ENCODE data around the gene AVPR2. TPM values are rescaled to one million over a fixed set of nuclear protein-coding genes. Genes with fewer than 3 reads are reported as not detected.

The AVPR2 gene
- total and polyA plus RNA-seq, 5 experiments from 2014 or later, result not detected

GRCh38 chrX:153953342-153953830 lies 48.9 kb downstream of the AVPR2 start:
- Mint-ChIP-seq H3K9me3 (no peaks in the 10 kb centered on the region), H3K4me3 (no peak overlapping the region), H3K36me3 (peaks cover 0 to 54% (median 2%) of the 10 kb centered on the region in 3 donors), H3K27ac (peak overlapping the region in 7 of 10 donors; percentile 16 to 77 (median 62)), H3K27me3 (no peaks in the 10 kb centered on the region), H3K4me1 (peaks cover 0 to 17% (median 11%) of the 10 kb centered on the region in 4 donors)
- ATAC-seq (peak; percentile 72 to 77), DNase-seq (peak; percentile 61 to 89 (median 76))
- POLR2A ChIA-PET, result interaction anchor here (0.6 to 16.5 kb wide), 2 partner anchors 25 to 112 kb away, joined by 3 to 388 read pairs; partner anchors contain the start of genes ARHGAP4 and NAA10

- no peaks in the 10 kb centered on the region for H3K9me3 Mint-ChIP-seq
- ATAC-seq (no peak), DNase-seq (no peak)
- POLR2A ChIA-PET, result interaction anchor here (0.6 to 16.5 kb wide), 2 partner anchors 25 to 112 kb away, joined by 3 to 388 read pairs; partner anchors contain the start of genes ARHGAP4 and NAA10
- peaks cover 0 to 54% (median 2%) of the 10 kb centered on the region in 3 donors for H3K36me3 Mint-ChIP-seq
- H3K27me3 Mint-ChIP-seq, result no peaks in the 10 kb centered on the region
- no peak overlapping the region for H3K4me3 Mint-ChIP-seq
- peaks cover 0 to 11% (median 5%) of the 10 kb centered on the region in 4 donors for H3K4me1 Mint-ChIP-seq
- peak overlapping the region in 7 of 10 donors; percentile 14 to 83 (median 65) for H3K27ac Mint-ChIP-seq
Observed at GRCh38 chrX:153953892-153954557, 49.6 kb downstream of the AVPR2 start.

- H3K4me1 Mint-ChIP-seq, result peaks cover 0 to 7% (median 1%) of the 10 kb centered on the region in 4 donors
- H3K36me3 Mint-ChIP-seq, result peaks cover 0 to 53% (median 2%) of the 10 kb centered on the region in 3 donors
- no peak overlapping the region for H3K4me3 Mint-ChIP-seq
- no peaks in the 10 kb centered on the region for H3K27me3 Mint-ChIP-seq
- H3K27ac Mint-ChIP-seq, result peak overlapping the region in 5 of 10 donors; percentile 28 to 83 (median 65)
- POLR2A ChIA-PET, result no interaction called here
- no peaks in the 10 kb centered on the region for H3K9me3 Mint-ChIP-seq
- ATAC-seq, result no peak
- DNase-seq, result peak in 1 of 10 donors; percentile 43
Observed at GRCh38 chrX:153954558-153955227, 50.2 kb downstream of the AVPR2 start.

GRCh38 chrX:153955228-153955732 lies 50.8 kb downstream of the AVPR2 start:
- DNase-seq (no peak), ATAC-seq (no peak)
- Mint-ChIP-seq H3K27ac (peak overlapping the region in 1 of 10 donors; percentile 28), H3K36me3 (peaks cover 0 to 54% (median 2%) of the 10 kb centered on the region in 3 donors), H3K27me3 (no peaks in the 10 kb centered on the region), H3K4me3 (no peak overlapping the region), H3K9me3 (no peaks in the 10 kb centered on the region), H3K4me1 (peaks cover 0 to 6% (median 1%) of the 10 kb centered on the region in 4 donors)
- POLR2A ChIA-PET, result no interaction called here

- no peaks in the 10 kb centered on the region for H3K27me3 Mint-ChIP-seq
Observed at GRCh38 chrX:153956044-153956907, 51.8 kb downstream of the AVPR2 start.

More at GRCh38 chrX:153956044-153956907, 51.8 kb downstream of the AVPR2 start:
- DNase-seq (no peak), ATAC-seq (no peak)
- H3K4me3 Mint-ChIP-seq, result no peak overlapping the region
- no peaks in the 10 kb centered on the region for H3K9me3 Mint-ChIP-seq
- POLR2A ChIA-PET, result no interaction called here
- H3K4me1 Mint-ChIP-seq, result peaks cover 0 to 5% (median 1%) of the 10 kb centered on the region in 4 donors
- H3K36me3 Mint-ChIP-seq, result peaks cover 0 to 54% (median under 1%) of the 10 kb centered on the region in 3 donors
- peak overlapping the region in 1 of 10 donors; percentile 49 for H3K27ac Mint-ChIP-seq

Other genes with a start within 250 kb of the AVPR2 start
- gene PNCK, start 230.9 kb upstream of the AVPR2 start, total RNA-seq, result not detected
- not detected for gene PNCK, start 230.9 kb upstream of the AVPR2 start, polyA plus RNA-seq
- under 1 TPM; 0.31 to 0.49 TPM for gene SLC6A8, start 216.7 kb upstream of the AVPR2 start, total RNA-seq
- gene SLC6A8, start 216.7 kb upstream of the AVPR2 start, polyA plus RNA-seq, result under 1 TPM in 2 of 3 donors, not detected in 1; 0.04 to 0.16 TPM
- 100 to 1,000 TPM; 108 to 118 TPM for gene BCAP31, start 180.3 kb upstream of the AVPR2 start, total RNA-seq
- 100 to 1,000 TPM; 298 to 328 (median 319) TPM for gene BCAP31, start 180.3 kb upstream of the AVPR2 start, polyA plus RNA-seq
- gene ABCD1, start 179.8 kb upstream of the AVPR2 start, total RNA-seq, result 1 to 10 TPM; 5.8 to 7.3 TPM
- 1 to 10 TPM; 1.1 to 2.1 (median 2.0) TPM for gene ABCD1, start 179.8 kb upstream of the AVPR2 start, polyA plus RNA-seq
- under 1 TPM; 0.34 to 0.41 TPM for gene PLXNB3, start 140.4 kb upstream of the AVPR2 start, total RNA-seq
- not detected for gene PLXNB3, start 140.4 kb upstream of the AVPR2 start, polyA plus RNA-seq
- not detected for gene SRPK3, start 123.6 kb upstream of the AVPR2 start, total RNA-seq
- gene SRPK3, start 123.6 kb upstream of the AVPR2 start, polyA plus RNA-seq, result not detected
- 10 to 100 TPM; 47.7 to 51.2 TPM for gene IDH3G, start 110.3 kb upstream of the AVPR2 start, total RNA-seq
- 100 to 1,000 TPM in 2 of 3 donors, 10 to 100 TPM in 1; 71.9 to 109 (median 100) TPM for gene IDH3G, start 110.3 kb upstream of the AVPR2 start, polyA plus RNA-seq
- gene SSR4, start 110.0 kb upstream of the AVPR2 start, total RNA-seq, result 100 to 1,000 TPM; 120 to 128 TPM
- 100 to 1,000 TPM; 389 to 522 (median 451) TPM for gene SSR4, start 110.0 kb upstream of the AVPR2 start, polyA plus RNA-seq
- gene PDZD4, start 74.1 kb upstream of the AVPR2 start, total RNA-seq, result under 1 TPM; 0.31 to 0.66 TPM
- gene PDZD4, start 74.1 kb upstream of the AVPR2 start, polyA plus RNA-seq, result 1 to 10 TPM in 1 of 3 donors, under 1 TPM in 1, not detected in 1; 0.41 to 1.5 TPM
- under 1 TPM; 0.16 to 0.23 TPM for gene L1CAM, start 18.5 kb upstream of the AVPR2 start, total RNA-seq
- not detected for gene L1CAM, start 18.5 kb upstream of the AVPR2 start, polyA plus RNA-seq
- 100 to 1,000 TPM; 324 to 353 TPM for gene ARHGAP4, start 21.6 kb downstream of the AVPR2 start, total RNA-seq
- gene ARHGAP4, start 21.6 kb downstream of the AVPR2 start, polyA plus RNA-seq, result 100 to 1,000 TPM in 1 of 3 donors, 10 to 100 TPM in 2; 58.9 to 112 (median 96.6) TPM
- gene NAA10, start 30.4 kb downstream of the AVPR2 start, total RNA-seq, result 10 to 100 TPM; 72.1 to 80.8 TPM
- 10 to 100 TPM; 66.8 to 73.3 (median 71.3) TPM for gene NAA10, start 30.4 kb downstream of the AVPR2 start, polyA plus RNA-seq
- gene RENBP, start 40.0 kb downstream of the AVPR2 start, total RNA-seq, result 10 to 100 TPM; 17.8 to 18.2 TPM
- under 1 TPM; 0.49 to 0.96 (median 0.73) TPM for gene RENBP, start 40.0 kb downstream of the AVPR2 start, polyA plus RNA-seq
- 10 to 100 TPM; 62.4 to 64.9 TPM for gene HCFC1, start 67.1 kb downstream of the AVPR2 start, total RNA-seq
- 10 to 100 TPM in 1 of 3 donors, 1 to 10 TPM in 2; 3.3 to 11.9 (median 7.9) TPM for gene HCFC1, start 67.1 kb downstream of the AVPR2 start, polyA plus RNA-seq
- 10 to 100 TPM in 1 of 2 experiments, 1 to 10 TPM in 1; 9.3 to 11.2 TPM for gene TMEM187, start 68.1 kb downstream of the AVPR2 start, total RNA-seq
- 10 to 100 TPM in 1 of 3 donors, 1 to 10 TPM in 2; 3.1 to 13.6 (median 8.9) TPM for gene TMEM187, start 68.1 kb downstream of the AVPR2 start, polyA plus RNA-seq
- gene IRAK1, start 115.2 kb downstream of the AVPR2 start, total RNA-seq, result 10 to 100 TPM; 68.8 to 76.6 TPM
- 10 to 100 TPM; 23.9 to 44.7 (median 27.8) TPM for gene IRAK1, start 115.2 kb downstream of the AVPR2 start, polyA plus RNA-seq
- gene MECP2, start 193.0 kb downstream of the AVPR2 start, total RNA-seq, result 10 to 100 TPM; 87.7 to 88.3 TPM
- 10 to 100 TPM; 12.0 to 22.2 (median 12.2) TPM for gene MECP2, start 193.0 kb downstream of the AVPR2 start, polyA plus RNA-seq
- not detected for gene OPN1LW, start 239.6 kb downstream of the AVPR2 start, total RNA-seq
- gene OPN1LW, start 239.6 kb downstream of the AVPR2 start, polyA plus RNA-seq, result not detected

Measured in naive thymus-derived CD8-positive, alpha-beta T cell (primary cell).